HFFc6 (cell line): ENCODE measurements around the gene E4F1. TPM values are rescaled to one million over a fixed set of nuclear protein-coding genes. Genes with fewer than 3 reads are reported as not detected.
A peak's percentile ranks its signal among the peaks of the same experiment; 100 is the strongest.

Experiments used
- DNase-seq: peaks from one replicate; pipeline ENCODE4 v3.0.0-alpha.2; 2018
- H3K27ac Mint-ChIP-seq: 2 replicates; pipeline ENCODE4 v1.8.0; 2020; ENCODE audit warnings: mild to moderate bottlenecking, mixed read lengths
- H3K27me3 Mint-ChIP-seq: 2 replicates; pipeline ENCODE4 v1.8.0; 2021; ENCODE audit warnings: mild to moderate bottlenecking, moderate library complexity, mixed read lengths; ENCODE audit not compliant: insufficient read depth
- H3K36me3 Mint-ChIP-seq: 2 replicates; pipeline ENCODE4 v1.8.0; 2021; ENCODE audit warnings: low read depth, mixed read lengths
- H3K4me1 Mint-ChIP-seq: 2 replicates; pipeline ENCODE4 v1.8.0; 2020; ENCODE audit warnings: low read depth, mixed read lengths
- H3K4me3 Mint-ChIP-seq: 2 replicates; pipeline ENCODE4 v1.8.0; 2020; ENCODE audit warnings: mild to moderate bottlenecking, moderate library complexity, mixed read lengths
- H3K9me3 Mint-ChIP-seq: 2 replicates; pipeline ENCODE4 v1.8.0; 2020; ENCODE audit warnings: mild to moderate bottlenecking, mixed read lengths
- CTCF ChIP-seq: fragments of 200-600 bp; sonication (generic); IDR thresholded peaks from 2 replicates; pipeline ENCODE4 v1.5.0; 2021; ENCODE audit warnings: antibody characterized with exemption, mild to moderate bottlenecking
- total RNA-seq, 6 experiments: library from RNA; stranded (reverse); fragmentation: NEBNext Ultra II Directional; extraction: Animal tissue kit (Norgen Biotek cat#: 25700); gene quantifications; 2 replicates in 1 of 6; 3 replicates in 5 of 6; pipeline ENCODE4 v1.2.3, GENCODE V29; 2021

The E4F1 gene
- total RNA-seq, 6 experiments from 2014 or later, result 15.8 to 19.8 (median 16.7) TPM

GRCh38 chr16:2204416-2205103 lies 18.8 kb upstream of the E4F1 start:
- H3K36me3 Mint-ChIP-seq, result peaks cover 11% of the 10 kb centered on the region; the same call in 1 of the 2 replicates
- H3K4me1 Mint-ChIP-seq, result peaks cover 13% of the 10 kb centered on the region
- no peak for DNase-seq
- peak overlapping the region; percentile 79 for H3K4me3 Mint-ChIP-seq
- H3K27ac Mint-ChIP-seq, result peak overlapping the region; percentile 37
- H3K27me3 Mint-ChIP-seq, result peaks cover 6% of the 10 kb centered on the region
- H3K9me3 Mint-ChIP-seq, result no peaks in the 10 kb centered on the region
- no peak for TF ChIP-seq CTCF

- peak within 1 kb of the TSS; percentile 86 for H3K4me3 Mint-ChIP-seq
- peak within 1 kb of the TSS; percentile 73 for H3K27ac Mint-ChIP-seq
- peaks cover 13% of the 10 kb centered on the region for H3K4me1 Mint-ChIP-seq
- TF ChIP-seq CTCF, result peak; percentile 51
- peak; percentile 58 for DNase-seq
- no peaks in the 10 kb centered on the region for H3K9me3 Mint-ChIP-seq
- H3K27me3 Mint-ChIP-seq, result peaks cover 6% of the 10 kb centered on the region
- peaks cover 11% of the 10 kb centered on the region; the same call in 1 of the 2 replicates for H3K36me3 Mint-ChIP-seq
These were observed 18.1 kb upstream of the E4F1 start, which contains the start of gene MLST8 for GRCh38 chr16:2205104-2205966. MLST8 (plus strand) TSS chr16:2205454; CDS start chr16:2206086, 632 bp downstream.

- peaks cover 13% of the 10 kb centered on the region for H3K4me1 Mint-ChIP-seq
- peaks cover 2% of the 10 kb centered on the region for H3K27me3 Mint-ChIP-seq
- H3K27ac Mint-ChIP-seq, result peak overlapping the region; percentile 16; the same call in 1 of the 2 replicates
- DNase-seq, result no peak
- H3K36me3 Mint-ChIP-seq, result peaks cover 11% of the 10 kb centered on the region; the same call in 1 of the 2 replicates
- H3K4me3 Mint-ChIP-seq, result peak overlapping the region; percentile 86
- TF ChIP-seq CTCF, result no peak
- no peaks in the 10 kb centered on the region for H3K9me3 Mint-ChIP-seq
These were observed 17.5 kb upstream of the E4F1 start for GRCh38 chr16:2205967-2206313.

- Mint-ChIP-seq H3K36me3 (peaks cover 11% of the 10 kb centered on the region; the same call in 1 of the 2 replicates), H3K9me3 (no peaks in the 10 kb centered on the region), H3K4me3 (peak overlapping the region; percentile 86), H3K27ac (peak overlapping the region; percentile 51; the same call in 1 of the 2 replicates), H3K27me3 (peaks cover 2% of the 10 kb centered on the region), H3K4me1 (peaks cover 13% of the 10 kb centered on the region)
- DNase-seq, result no peak
- no peak for TF ChIP-seq CTCF
These were observed 17.0 kb upstream of the E4F1 start for GRCh38 chr16:2206420-2206779.

- H3K4me3 Mint-ChIP-seq, result peak overlapping the region; percentile 86; the same call in 1 of the 2 replicates
- no peaks in the 10 kb centered on the region for H3K9me3 Mint-ChIP-seq
- no peak overlapping the region for H3K27ac Mint-ChIP-seq
- peaks cover 11% of the 10 kb centered on the region; the same call in 1 of the 2 replicates for H3K36me3 Mint-ChIP-seq
- no peak for DNase-seq
- TF ChIP-seq CTCF, result no peak
- peaks cover 16% of the 10 kb centered on the region for H3K4me1 Mint-ChIP-seq
- H3K27me3 Mint-ChIP-seq, result peaks cover 2% of the 10 kb centered on the region
These were observed 16.5 kb upstream of the E4F1 start for GRCh38 chr16:2206780-2207433.
